ENCODE measurements around the gene CCDC24. TPM values are rescaled to one million over a fixed set of nuclear protein-coding genes. Genes with fewer than 3 reads are reported as not detected.

The CCDC24 gene
- polyA plus RNA-seq, 3 donors: 1.1 to 3.0 (median 1.9) TPM

GRCh38 chr1:44040846-44041245, 49.4 kb downstream of the CCDC24 start:
- Histone ChIP-seq H3K9ac (ENCODE audit: insufficient read depth, low read length, poor library complexity, severe bottlenecking) (no peak overlapping the region), H3K4me1 (ENCODE audit: control insufficient read depth in 1 of 2, insufficient read depth in 2 of 2, low read length in 2 of 2) (no peaks in the 10 kb centered on the region), H2AFZ (ENCODE audit: insufficient read depth, low read depth, low read length, poor library complexity, severe bottlenecking) (no peak overlapping the region), H4K20me1 (ENCODE audit: insufficient read depth, low read length) (no peaks in the 10 kb centered on the region), H3K4me2 (replicated peaks; ENCODE audit: extremely low read depth, low read length, poor library complexity, severe bottlenecking) (no peak overlapping the region), H3K4me3 (replicated peaks in 1 of 3; ENCODE audit: low read depth in 2 of 3, low read length in 3 of 3) (no peak overlapping the region), H3K79me2 (ENCODE audit: insufficient read depth, low read length) (no peaks in the 10 kb centered on the region), H3K36me3 (replicated peaks in 1 of 2; ENCODE audit: control insufficient read depth in 1 of 2, insufficient read depth in 2 of 2, low read length in 2 of 2) (no peaks in the 10 kb centered on the region), H3K27me3 (ENCODE audit: control insufficient read depth in 2 of 2, insufficient read depth in 2 of 2, low read length in 2 of 2) (no peaks in the 10 kb centered on the region), H3K27ac (ENCODE audit: low read depth in 1 of 2, low read length in 2 of 2) (no peak overlapping the region), H3K9me3 (replicated peaks in 1 of 2; ENCODE audit: control insufficient read depth in 1 of 2, insufficient read depth in 1 of 2, low read length in 2 of 2) (no peaks in the 10 kb centered on the region)
- no peak overlapping the region for H3K27ac Mint-ChIP-seq
- DNase-seq: no peak
- H3K36me3 Mint-ChIP-seq: no peaks in the 10 kb centered on the region
- TF ChIP-seq CTCF (IDR thresholded peaks at IDR 0.05): no peak
- H3K9me3 Mint-ChIP-seq: no peaks in the 10 kb centered on the region
- H3K4me3 Mint-ChIP-seq: no peak overlapping the region
- intact Hi-C loops (cut with micrococcal nuclease): loop anchor here in 1 of 2 donors (10.0 kb wide), 1 partner anchor 516 kb away; no protein-coding TSS in a partner anchor
- H3K27me3 Mint-ChIP-seq (ENCODE audit: low read depth in 3 of 3): peaks cover 0 to 6% (median 3%) of the 10 kb centered on the region in 3 donors
- WGBS (ENCODE audit: insufficient coverage): no CpG with 5 or more reads among the region's 4 CpGs
- H3K4me1 Mint-ChIP-seq: peaks cover 7% of the 10 kb centered on the region

GRCh38 chr1:44043176-44044070, 52.0 kb downstream of the CCDC24 start:
- Mint-ChIP-seq H3K4me3 (no peak overlapping the region), H3K27me3 (ENCODE audit: low read depth in 3 of 3) (peaks cover 0 to 10% (median 0%) of the 10 kb centered on the region in 3 donors), H3K27ac (no peak overlapping the region), H3K4me1 (peaks cover 18% of the 10 kb centered on the region), H3K36me3 (no peaks in the 10 kb centered on the region), H3K9me3 (no peaks in the 10 kb centered on the region)
- Histone ChIP-seq H3K4me2 (replicated peaks; ENCODE audit: extremely low read depth, low read length, poor library complexity, severe bottlenecking) (no peak overlapping the region), H3K4me1 (ENCODE audit: control insufficient read depth in 1 of 2, insufficient read depth in 2 of 2, low read length in 2 of 2) (peaks cover 7 to 11% of the 10 kb centered on the region in 2 donors), H3K4me3 (replicated peaks in 1 of 3; ENCODE audit: low read depth in 2 of 3, low read length in 3 of 3) (no peak overlapping the region), H3K9me3 (replicated peaks in 1 of 2; ENCODE audit: control insufficient read depth in 1 of 2, insufficient read depth in 1 of 2, low read length in 2 of 2) (no peaks in the 10 kb centered on the region), H4K20me1 (ENCODE audit: insufficient read depth, low read length) (no peaks in the 10 kb centered on the region), H3K36me3 (replicated peaks in 1 of 2; ENCODE audit: control insufficient read depth in 1 of 2, insufficient read depth in 2 of 2, low read length in 2 of 2) (no peaks in the 10 kb centered on the region), H3K9ac (ENCODE audit: insufficient read depth, low read length, poor library complexity, severe bottlenecking) (no peak overlapping the region), H3K79me2 (ENCODE audit: insufficient read depth, low read length) (no peaks in the 10 kb centered on the region), H2AFZ (ENCODE audit: insufficient read depth, low read depth, low read length, poor library complexity, severe bottlenecking) (no peak overlapping the region), H3K27ac (ENCODE audit: low read depth in 1 of 2, low read length in 2 of 2) (no peak overlapping the region), H3K27me3 (ENCODE audit: control insufficient read depth in 2 of 2, insufficient read depth in 2 of 2, low read length in 2 of 2) (no peaks in the 10 kb centered on the region)
- TF ChIP-seq CTCF (IDR thresholded peaks at IDR 0.05): no peak
- 54% methylated on average over 2 of the region's 16 CpGs for WGBS (ENCODE audit: insufficient coverage)
- no peak for DNase-seq
- intact Hi-C loops (cut with micrococcal nuclease): loop anchor here in 1 of 2 donors (10.0 kb wide), 1 partner anchor 519 kb away; no protein-coding TSS in a partner anchor

Measured in CD14-positive monocyte (primary cell).